K562 (cell line): ENCODE data around the gene ERICH2. TPM values are rescaled to one million over a fixed set of nuclear protein-coding genes. Genes with fewer than 3 reads are reported as not detected.
A peak's percentile ranks its signal among the peaks of the same experiment; 100 is the strongest.

Experiments used
- EP300 ChIP-seq: IDR thresholded peaks from 2 replicates; pipeline ENCODE4 v1.6.1; 2012; ENCODE audit warnings: low read length, improper control_type of control experiment
- GATAD2A ChIP-seq: fragments of 450-650 bp; IDR thresholded peaks from 2 replicates; pipeline ENCODE4 v1.6.1; 2017
- KAT7 ChIP-seq: sonication (generic); formaldehyde crosslinking; IDR thresholded peaks from 2 replicates; pipeline ENCODE4 v1.8.0; 2022; ENCODE audit warnings: missing genetic modification reagents, mild to moderate bottlenecking, borderline replicate concordance
- NCOA2 ChIP-seq, 2 experiments: fragments of 450-650 bp; IDR thresholded peaks; 2 replicates each; pipeline ENCODE4 v1.6.1; 2018; ENCODE audit warnings: mild to moderate bottlenecking in 2 of 2, moderate library complexity in 1 of 2; ENCODE audit not compliant: partially characterized antibody in 2 of 2
- NFE2L1 ChIP-seq: fragments of 450-650 bp; IDR thresholded peaks from 2 replicates; pipeline ENCODE4 v1.6.1; 2016; ENCODE audit warnings: missing genetic modification characterization, low read depth, mild to moderate bottlenecking, missing compliant biosample characterization, moderate library complexity, borderline replicate concordance
- NFRKB ChIP-seq: fragments of 450-650 bp; IDR thresholded peaks from 2 replicates; pipeline ENCODE4 v1.6.1; 2016; ENCODE audit warnings: low read depth
- NR1H2 ChIP-seq: sonication (generic); formaldehyde crosslinking; IDR thresholded peaks from 2 replicates; pipeline ENCODE4 v1.4.0; 2020; ENCODE audit warnings: mild to moderate bottlenecking, missing genetic modification reagents
- NR2F6 ChIP-seq: fragments of 450-650 bp; formaldehyde crosslinking; IDR thresholded peaks from 2 replicates; pipeline ENCODE4 v1.4.0; 2020; ENCODE audit warnings: mild to moderate bottlenecking
- SMARCA5 ChIP-seq: fragments of 450-650 bp; IDR thresholded peaks from 2 replicates; pipeline ENCODE4 v1.6.1; 2016
- SRSF1 ChIP-seq: fragments of 200-400 bp; formaldehyde crosslinking; IDR thresholded peaks from 2 replicates; pipeline ENCODE4 v1.6.1; 2017; ENCODE audit warnings: mild to moderate bottlenecking, low read depth, low read length, moderate library complexity
- TEAD4 ChIP-seq, 2 experiments: sonication (generic) in 1 of 2; formaldehyde crosslinking in 1 of 2; IDR thresholded peaks; 2 replicates each; pipeline versions ENCODE4 v1.6.1 to v1.8.0; 2012 to 2022; ENCODE audit warnings: borderline replicate concordance in 1 of 2, inconsistent platforms in 1 of 2, low read length in 1 of 2, mild to moderate bottlenecking in 1 of 2, missing genetic modification reagents in 1 of 2
- ZNF239 ChIP-seq: fragments of 250-450 bp; sonication (Bioruptor Pico); IDR thresholded peaks from 2 replicates; pipeline ENCODE4 v1.4.0; 2020; ENCODE audit warnings: mild to moderate bottlenecking
- ZNF24 ChIP-seq: fragments of 450-650 bp; IDR thresholded peaks from 2 replicates; pipeline ENCODE4 v1.6.1; 2016
- ZNF3 ChIP-seq: fragments of 250-450 bp; sonication (Bioruptor Pico); IDR thresholded peaks from 2 replicates; pipeline ENCODE4 v1.5.0; 2021; ENCODE audit warnings: mild to moderate bottlenecking, moderate library complexity
- ZNF589 ChIP-seq: fragments of 200-800 bp; sonication (Bioruptor generic); IDR thresholded peaks from 2 replicates; pipeline ENCODE4 v1.6.1; 2016; ENCODE audit warnings: low read depth, missing genetic modification characterization, missing compliant biosample characterization
- polyA plus RNA-seq, 8 experiments: library from polyadenylated mRNA; depleted of rRNA in 4 of 8; stranded (reverse) in 5 of 8; unstranded in 3 of 8; fragments of >200 nt; fragmentation: Nextera tagmentation in 2 of 8; fragmentation: Illumina TruSeq in 1 of 8; extraction: Ambion mirVana in 2 of 8; extraction: Trizol in 1 of 8; gene quantifications; 2 replicates each; pipeline versions ENCODE4 v1.2.1 to v1.2.3, GENCODE V29; 2011 to 2014; ENCODE audit warnings: inconsistent platforms in 1 of 8, missing spikeins in 1 of 8
- total RNA-seq, 7 experiments: library from RNA; depleted of rRNA in 6 of 7; stranded (reverse); fragments of >200 nt in 6 of 7; fragmentation: Illumina TruSeq in 2 of 7; extraction: Trizol in 2 of 7; gene quantifications; 2 replicates each; pipeline versions ENCODE4 v1.2.1 to v1.2.3, GENCODE V29; 2011 to 2021; ENCODE audit warnings: low replicate concordance in 1 of 7
- TF ChIP-seq, protein P1 (sequence below): sonication (generic); formaldehyde crosslinking; IDR thresholded peaks from 2 replicates; pipeline ENCODE4 v1.8.0; 2023; ENCODE audit warnings: missing genetic modification reagents, mild to moderate bottlenecking, borderline replicate concordance
- TF ChIP-seq, protein P2 (sequence below): fragments of 150-350 bp; conservative IDR thresholded peaks from 2 replicates; pipeline ENCODE4 v1.6.1; 2014; ENCODE audit warnings: low read length
- TF ChIP-seq, protein P3 (sequence below): fragments of 250-450 bp; sonication (Bioruptor Pico); IDR thresholded peaks from 2 replicates; pipeline ENCODE4 v1.6.1; 2021; ENCODE audit warnings: mild to moderate bottlenecking
- TF ChIP-seq, protein P4 (sequence below): fragments of 450-650 bp; IDR thresholded peaks from 2 replicates; pipeline ENCODE4 v1.6.1; 2016; ENCODE audit warnings: missing biosample characterization, missing genetic modification characterization
- TF ChIP-seq, protein P5 (sequence below): fragments of 250-450 bp; sonication (Bioruptor Pico); IDR thresholded peaks from 2 replicates; pipeline ENCODE4 v1.8.0; 2021; ENCODE audit warnings: borderline replicate concordance, mild to moderate bottlenecking, moderate library complexity; ENCODE audit not compliant: poor library complexity, severe bottlenecking

Gene ERICH2
- total and polyA plus RNA-seq, 9 of the 15 experiments (the other 6 are each of a cell fraction or from before 2014, with no cell fraction given), result 0.85 to 2.4 (median 1.6) TPM

DNA sequence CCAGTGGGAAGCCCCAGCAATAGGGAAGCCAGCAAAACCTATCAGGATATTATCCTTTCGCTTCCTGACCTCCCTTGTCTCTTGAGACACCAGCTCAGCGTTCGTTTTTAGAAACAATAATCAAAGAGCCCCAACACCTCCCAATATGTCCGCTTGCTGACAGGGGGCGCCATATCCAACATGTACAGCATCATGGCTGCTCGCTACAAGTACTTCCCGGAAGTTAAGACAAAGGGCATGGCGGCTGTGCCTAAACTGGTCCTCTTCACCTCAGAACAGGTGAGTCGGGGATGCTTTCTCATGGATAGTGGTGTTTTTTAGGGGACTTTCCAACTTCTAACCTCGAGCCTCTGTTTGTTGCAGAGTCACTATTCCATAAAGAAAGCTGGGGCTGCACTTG, 75.2 kb downstream of the ERICH2 start (continued):
- no peak for TF ChIP-seq GATAD2A
- TF ChIP-seq ZNF24, result no peak
- TF ChIP-seq, protein P1, sequence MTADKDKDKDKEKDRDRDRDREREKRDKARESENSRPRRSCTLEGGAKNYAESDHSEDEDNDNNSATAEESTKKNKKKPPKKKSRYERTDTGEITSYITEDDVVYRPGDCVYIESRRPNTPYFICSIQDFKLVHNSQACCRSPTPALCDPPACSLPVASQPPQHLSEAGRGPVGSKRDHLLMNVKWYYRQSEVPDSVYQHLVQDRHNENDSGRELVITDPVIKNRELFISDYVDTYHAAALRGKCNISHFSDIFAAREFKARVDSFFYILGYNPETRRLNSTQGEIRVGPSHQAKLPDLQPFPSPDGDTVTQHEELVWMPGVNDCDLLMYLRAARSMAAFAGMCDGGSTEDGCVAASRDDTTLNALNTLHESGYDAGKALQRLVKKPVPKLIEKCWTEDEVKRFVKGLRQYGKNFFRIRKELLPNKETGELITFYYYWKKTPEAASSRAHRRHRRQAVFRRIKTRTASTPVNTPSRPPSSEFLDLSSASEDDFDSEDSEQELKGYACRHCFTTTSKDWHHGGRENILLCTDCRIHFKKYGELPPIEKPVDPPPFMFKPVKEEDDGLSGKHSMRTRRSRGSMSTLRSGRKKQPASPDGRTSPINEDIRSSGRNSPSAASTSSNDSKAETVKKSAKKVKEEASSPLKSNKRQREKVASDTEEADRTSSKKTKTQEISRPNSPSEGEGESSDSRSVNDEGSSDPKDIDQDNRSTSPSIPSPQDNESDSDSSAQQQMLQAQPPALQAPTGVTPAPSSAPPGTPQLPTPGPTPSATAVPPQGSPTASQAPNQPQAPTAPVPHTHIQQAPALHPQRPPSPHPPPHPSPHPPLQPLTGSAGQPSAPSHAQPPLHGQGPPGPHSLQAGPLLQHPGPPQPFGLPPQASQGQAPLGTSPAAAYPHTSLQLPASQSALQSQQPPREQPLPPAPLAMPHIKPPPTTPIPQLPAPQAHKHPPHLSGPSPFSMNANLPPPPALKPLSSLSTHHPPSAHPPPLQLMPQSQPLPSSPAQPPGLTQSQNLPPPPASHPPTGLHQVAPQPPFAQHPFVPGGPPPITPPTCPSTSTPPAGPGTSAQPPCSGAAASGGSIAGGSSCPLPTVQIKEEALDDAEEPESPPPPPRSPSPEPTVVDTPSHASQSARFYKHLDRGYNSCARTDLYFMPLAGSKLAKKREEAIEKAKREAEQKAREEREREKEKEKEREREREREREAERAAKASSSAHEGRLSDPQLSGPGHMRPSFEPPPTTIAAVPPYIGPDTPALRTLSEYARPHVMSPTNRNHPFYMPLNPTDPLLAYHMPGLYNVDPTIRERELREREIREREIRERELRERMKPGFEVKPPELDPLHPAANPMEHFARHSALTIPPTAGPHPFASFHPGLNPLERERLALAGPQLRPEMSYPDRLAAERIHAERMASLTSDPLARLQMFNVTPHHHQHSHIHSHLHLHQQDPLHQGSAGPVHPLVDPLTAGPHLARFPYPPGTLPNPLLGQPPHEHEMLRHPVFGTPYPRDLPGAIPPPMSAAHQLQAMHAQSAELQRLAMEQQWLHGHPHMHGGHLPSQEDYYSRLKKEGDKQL (CRISPR knock-in tag), result no peak
- TF ChIP-seq SRSF1, result no peak
- no peak for TF ChIP-seq NR1H2 (CRISPR knock-in tag)
- TF ChIP-seq NFRKB, result 0 out of 2 replicates have a peak, but pooled peaks have one; percentile 42
- no peak for TF ChIP-seq NR2F6 (CRISPR knock-in tag)
- TF ChIP-seq KAT7 (CRISPR knock-in tag), result no peak
- TF ChIP-seq SMARCA5, result no peak
- TF ChIP-seq EP300, result no peak
- TF ChIP-seq ZNF3 (CRISPR knock-in tag), result no peak
- TF ChIP-seq, protein P2, sequence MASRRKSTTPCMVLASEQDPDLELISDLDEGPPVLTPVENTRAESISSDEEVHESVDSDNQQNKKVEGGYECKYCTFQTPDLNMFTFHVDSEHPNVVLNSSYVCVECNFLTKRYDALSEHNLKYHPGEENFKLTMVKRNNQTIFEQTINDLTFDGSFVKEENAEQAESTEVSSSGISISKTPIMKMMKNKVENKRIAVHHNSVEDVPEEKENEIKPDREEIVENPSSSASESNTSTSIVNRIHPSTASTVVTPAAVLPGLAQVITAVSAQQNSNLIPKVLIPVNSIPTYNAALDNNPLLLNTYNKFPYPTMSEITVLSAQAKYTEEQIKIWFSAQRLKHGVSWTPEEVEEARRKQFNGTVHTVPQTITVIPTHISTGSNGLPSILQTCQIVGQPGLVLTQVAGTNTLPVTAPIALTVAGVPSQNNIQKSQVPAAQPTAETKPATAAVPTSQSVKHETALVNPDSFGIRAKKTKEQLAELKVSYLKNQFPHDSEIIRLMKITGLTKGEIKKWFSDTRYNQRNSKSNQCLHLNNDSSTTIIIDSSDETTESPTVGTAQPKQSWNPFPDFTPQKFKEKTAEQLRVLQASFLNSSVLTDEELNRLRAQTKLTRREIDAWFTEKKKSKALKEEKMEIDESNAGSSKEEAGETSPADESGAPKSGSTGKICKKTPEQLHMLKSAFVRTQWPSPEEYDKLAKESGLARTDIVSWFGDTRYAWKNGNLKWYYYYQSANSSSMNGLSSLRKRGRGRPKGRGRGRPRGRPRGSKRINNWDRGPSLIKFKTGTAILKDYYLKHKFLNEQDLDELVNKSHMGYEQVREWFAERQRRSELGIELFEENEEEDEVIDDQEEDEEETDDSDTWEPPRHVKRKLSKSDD, result no peak
- no peak for TF ChIP-seq ZNF239 (CRISPR knock-in tag)
- no peak for TF ChIP-seq NCOA2 (IDR thresholded peaks at IDR 0.05; ENCODE audit: partially characterized antibody in 2 of 2)
- TF ChIP-seq, protein P3, sequence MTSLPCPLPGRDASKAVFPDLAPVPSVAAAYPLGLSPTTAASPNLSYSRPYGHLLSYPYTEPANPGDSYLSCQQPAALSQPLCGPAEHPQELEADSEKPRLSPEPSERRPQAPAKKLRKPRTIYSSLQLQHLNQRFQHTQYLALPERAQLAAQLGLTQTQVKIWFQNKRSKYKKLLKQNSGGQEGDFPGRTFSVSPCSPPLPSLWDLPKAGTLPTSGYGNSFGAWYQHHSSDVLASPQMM (CRISPR knock-in tag), result no peak
- TF ChIP-seq ZNF589 (CRISPR knock-in tag), result no peak
- TF ChIP-seq, protein P4, sequence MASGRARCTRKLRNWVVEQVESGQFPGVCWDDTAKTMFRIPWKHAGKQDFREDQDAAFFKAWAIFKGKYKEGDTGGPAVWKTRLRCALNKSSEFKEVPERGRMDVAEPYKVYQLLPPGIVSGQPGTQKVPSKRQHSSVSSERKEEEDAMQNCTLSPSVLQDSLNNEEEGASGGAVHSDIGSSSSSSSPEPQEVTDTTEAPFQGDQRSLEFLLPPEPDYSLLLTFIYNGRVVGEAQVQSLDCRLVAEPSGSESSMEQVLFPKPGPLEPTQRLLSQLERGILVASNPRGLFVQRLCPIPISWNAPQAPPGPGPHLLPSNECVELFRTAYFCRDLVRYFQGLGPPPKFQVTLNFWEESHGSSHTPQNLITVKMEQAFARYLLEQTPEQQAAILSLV (tag), result no peak
- TF ChIP-seq, protein P5, sequence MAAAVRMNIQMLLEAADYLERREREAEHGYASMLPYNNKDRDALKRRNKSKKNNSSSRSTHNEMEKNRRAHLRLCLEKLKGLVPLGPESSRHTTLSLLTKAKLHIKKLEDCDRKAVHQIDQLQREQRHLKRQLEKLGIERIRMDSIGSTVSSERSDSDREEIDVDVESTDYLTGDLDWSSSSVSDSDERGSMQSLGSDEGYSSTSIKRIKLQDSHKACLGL (CRISPR knock-in tag), result no peak
- TF ChIP-seq NFE2L1 (tag), result no peak
- TF ChIP-seq TEAD4 (IDR thresholded peaks at IDR 0.05; ENCODE audit: low read length), result no peak
- no peak for TF ChIP-seq TEAD4 (CRISPR knock-in tag; IDR thresholded peaks at IDR 0.05; ENCODE audit: borderline replicate concordance)
